Effector memory CD4-positive, alpha-beta T cell (primary cell): ENCODE results near the gene MYH7B.
A peak's percentile ranks its signal among the peaks of the same experiment; 100 is the strongest.

Experiments
- DNase-seq, 3 donors: peaks; one replicate each; pipeline ENCODE4 v3.0.0-alpha.2; 2020
- H3K27ac ChIP-seq: 2 replicates; pipeline ENCODE4 v1.7.0; 2013; ENCODE audit warnings: mild to moderate bottlenecking, low read length, moderate library complexity; ENCODE audit not compliant: insufficient read depth, poor library complexity, severe bottlenecking
- H3K27me3 ChIP-seq: replicated peaks from 2 replicates; pipeline ENCODE4 v1.7.0; 2013; ENCODE audit warnings: mild to moderate bottlenecking, low read length; ENCODE audit not compliant: insufficient read depth, control insufficient read depth, poor library complexity, severe bottlenecking
- H3K36me3 ChIP-seq: 2 replicates; pipeline ENCODE4 v1.7.0; 2013; ENCODE audit warnings: mild to moderate bottlenecking, low read length, moderate library complexity; ENCODE audit not compliant: control insufficient read depth, insufficient read depth
- H3K4me1 ChIP-seq: 2 replicates; pipeline ENCODE4 v1.7.0; 2013; ENCODE audit warnings: low read length, mild to moderate bottlenecking; ENCODE audit not compliant: control insufficient read depth, insufficient read depth, poor library complexity, severe bottlenecking
- H3K4me3 ChIP-seq: 2 replicates; pipeline ENCODE4 v1.7.0; 2013; ENCODE audit warnings: low read length, low read depth, mild to moderate bottlenecking; ENCODE audit not compliant: insufficient read depth, poor library complexity, severe bottlenecking
- H3K9me3 ChIP-seq: 2 replicates; pipeline ENCODE4 v1.7.0; 2013; ENCODE audit warnings: mild to moderate bottlenecking, low read length, moderate library complexity; ENCODE audit not compliant: control insufficient read depth

Gene MYH7B

DNA sequence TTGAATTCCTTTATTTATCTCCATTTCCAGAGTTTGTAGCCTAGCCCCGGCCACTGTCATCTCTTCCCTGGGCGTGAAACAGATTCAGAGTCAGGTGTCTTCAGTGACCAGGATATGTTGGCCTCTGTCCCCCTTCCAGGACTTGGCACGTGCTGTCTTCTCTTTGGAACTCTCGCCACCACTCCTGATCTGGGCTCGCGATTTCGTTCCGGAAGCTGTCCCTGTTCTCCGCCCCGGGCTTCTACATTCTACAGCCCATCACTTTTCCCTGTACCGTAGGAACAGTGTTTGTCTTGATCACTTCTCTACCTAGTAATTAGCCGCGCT is 801 bp upstream of the MYH7B start:
- H3K4me1 ChIP-seq, result peaks cover 9% of the 10 kb centered on the region
- no peak for DNase-seq
- peak overlapping the region; percentile 77 for H3K4me3 ChIP-seq
- no peaks in the 10 kb centered on the region for H3K27me3 ChIP-seq
- H3K9me3 ChIP-seq, result no peaks in the 10 kb centered on the region
- peaks cover 4% of the 10 kb centered on the region for H3K36me3 ChIP-seq
- H3K27ac ChIP-seq, result peak overlapping the region; percentile 66

DNA sequence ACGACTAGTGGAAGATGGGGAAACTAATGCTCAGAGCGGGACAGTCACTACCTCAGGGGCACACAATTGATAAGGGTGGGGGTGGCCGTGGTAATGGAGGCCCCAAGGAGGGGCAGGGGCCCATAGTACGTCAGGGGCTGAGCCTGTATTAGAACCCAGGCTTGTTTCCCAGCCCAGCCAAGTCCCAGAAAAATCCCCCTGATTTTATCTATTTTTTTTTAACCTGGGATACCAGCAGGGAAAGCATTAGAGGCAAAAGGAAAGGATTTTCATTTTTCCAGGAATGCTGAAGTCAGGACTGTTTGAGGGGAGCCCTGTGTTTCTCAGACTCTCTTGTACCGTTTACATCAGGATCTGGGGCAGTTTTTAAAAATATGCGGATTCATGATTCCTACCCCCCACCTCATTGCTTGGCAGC is 382 bp downstream of the MYH7B start:
- Histone ChIP-seq H3K27ac (peak overlapping the region; percentile 66), H3K4me1 (peaks cover 9% of the 10 kb centered on the region), H3K9me3 (no peaks in the 10 kb centered on the region), H3K36me3 (no peaks in the 10 kb centered on the region), H3K27me3 (no peaks in the 10 kb centered on the region), H3K4me3 (peak overlapping the region; percentile 77)
- DNase-seq, result no peak

DNA sequence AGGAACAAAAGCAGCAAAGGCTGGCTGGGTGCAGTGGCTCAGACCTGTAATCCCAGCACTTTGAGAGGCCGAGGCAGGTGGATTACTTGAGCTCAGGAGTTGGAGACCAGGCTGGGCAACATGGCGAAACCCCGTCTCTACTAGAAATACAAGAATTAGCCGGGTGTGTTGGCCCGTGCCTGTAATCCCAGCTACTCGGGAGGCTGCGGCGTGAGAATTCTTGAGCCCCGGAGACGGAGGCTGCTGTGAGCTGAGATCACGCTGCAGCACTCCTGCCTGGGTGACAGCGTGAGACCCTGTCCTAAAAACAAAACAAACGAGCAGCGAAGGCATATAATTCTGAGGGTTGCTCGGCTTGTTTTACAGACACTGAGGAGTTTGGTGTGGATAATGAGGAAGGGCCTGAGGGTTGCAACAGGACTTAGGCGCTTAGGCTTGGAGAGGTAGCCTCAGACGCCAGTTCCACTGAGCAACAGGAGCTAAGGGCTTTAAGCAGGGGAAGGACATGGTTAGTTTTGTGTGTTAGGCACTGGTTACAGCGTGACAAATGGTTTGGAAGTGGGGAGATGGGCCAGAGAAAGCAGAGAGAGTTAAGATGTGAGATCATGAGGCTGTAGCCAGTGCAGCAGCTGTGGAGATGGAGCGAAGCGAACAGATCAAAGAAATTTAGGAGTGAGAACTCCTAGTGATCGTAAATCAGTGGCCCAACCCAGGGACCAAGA is 1.2 kb downstream of the MYH7B start:
- Histone ChIP-seq H3K27me3 (no peaks in the 10 kb centered on the region), H3K4me3 (no peak overlapping the region), H3K9me3 (no peaks in the 10 kb centered on the region), H3K27ac (no peak overlapping the region), H3K4me1 (peaks cover 9% of the 10 kb centered on the region), H3K36me3 (no peaks in the 10 kb centered on the region)
- DNase-seq, result no peak

DNA sequence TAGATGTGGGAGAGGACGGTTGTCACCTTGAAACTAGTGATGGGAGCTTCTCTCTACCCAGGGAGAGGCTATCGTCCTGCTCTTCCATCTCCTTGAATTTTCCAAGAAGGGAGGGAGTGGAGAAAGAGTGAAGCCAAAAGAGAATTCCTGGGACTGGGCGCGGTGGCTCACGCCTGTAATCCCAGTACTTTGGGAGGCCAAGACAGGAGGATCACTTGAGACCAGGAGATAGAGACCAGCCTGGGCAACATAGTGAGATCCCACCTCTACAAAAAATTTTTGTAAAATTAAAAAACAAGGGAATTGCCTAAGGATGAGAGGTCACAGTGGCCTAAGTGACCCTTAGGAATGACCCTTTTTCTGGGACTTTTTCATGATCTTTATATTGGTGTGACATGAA is 8.8 kb downstream of the MYH7B start:
- no peak overlapping the region for H3K27ac ChIP-seq
- no peaks in the 10 kb centered on the region for H3K4me1 ChIP-seq
- H3K4me3 ChIP-seq, result no peak overlapping the region
- no peaks in the 10 kb centered on the region for H3K9me3 ChIP-seq
- no peak for DNase-seq
- no peaks in the 10 kb centered on the region for H3K27me3 ChIP-seq
- H3K36me3 ChIP-seq, result no peaks in the 10 kb centered on the region

DNA sequence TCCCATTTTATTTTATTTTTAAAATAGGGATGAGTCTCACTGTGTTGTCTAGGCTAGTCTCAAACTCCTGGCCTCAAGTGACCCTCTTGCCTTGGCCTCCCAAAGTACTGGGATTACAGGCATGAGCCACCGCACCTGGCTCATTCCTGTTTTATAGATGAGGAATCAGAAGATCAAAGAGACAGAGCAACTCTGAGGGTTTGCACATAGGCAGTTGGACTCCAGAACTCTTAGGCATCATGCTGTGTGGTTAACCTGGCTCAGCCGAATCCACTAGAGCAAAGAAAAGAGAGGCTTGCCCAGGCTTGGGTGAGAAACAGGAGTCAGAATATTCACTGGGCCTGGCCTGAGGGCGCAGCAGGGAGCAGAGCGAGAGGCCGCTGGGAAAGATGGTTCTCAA is 9.4 kb downstream of the MYH7B start:
- no peaks in the 10 kb centered on the region for H3K27me3 ChIP-seq
- H3K9me3 ChIP-seq, result no peaks in the 10 kb centered on the region
- H3K4me1 ChIP-seq, result no peaks in the 10 kb centered on the region
- H3K36me3 ChIP-seq, result no peaks in the 10 kb centered on the region
- no peak overlapping the region for H3K4me3 ChIP-seq
- H3K27ac ChIP-seq, result no peak overlapping the region
- DNase-seq, result no peak

DNA sequence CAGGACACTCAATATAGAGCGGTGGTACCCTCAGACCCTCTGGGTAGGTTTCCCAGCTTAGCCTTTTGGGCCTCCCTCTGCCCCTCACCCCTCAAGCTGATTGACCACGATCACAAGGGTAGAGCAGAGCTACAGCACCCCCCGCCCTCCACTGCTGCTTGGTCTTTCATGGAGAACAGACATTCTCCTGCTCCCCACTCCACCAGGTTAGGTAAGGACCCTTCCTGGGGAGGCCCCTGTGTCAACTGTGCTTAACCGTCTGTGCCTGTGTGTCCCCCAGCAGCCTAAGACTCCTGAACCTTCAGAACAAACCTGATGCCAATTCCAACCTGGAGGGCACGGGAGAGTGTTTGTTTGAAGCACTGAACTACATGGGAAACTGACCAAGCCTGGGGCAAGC is 11.8 kb downstream of the MYH7B start:
- DNase-seq, result no peak
- Histone ChIP-seq H3K27ac (no peak overlapping the region), H3K4me3 (no peak overlapping the region), H3K36me3 (no peaks in the 10 kb centered on the region), H3K9me3 (no peaks in the 10 kb centered on the region), H3K27me3 (no peaks in the 10 kb centered on the region), H3K4me1 (no peaks in the 10 kb centered on the region)

DNA sequence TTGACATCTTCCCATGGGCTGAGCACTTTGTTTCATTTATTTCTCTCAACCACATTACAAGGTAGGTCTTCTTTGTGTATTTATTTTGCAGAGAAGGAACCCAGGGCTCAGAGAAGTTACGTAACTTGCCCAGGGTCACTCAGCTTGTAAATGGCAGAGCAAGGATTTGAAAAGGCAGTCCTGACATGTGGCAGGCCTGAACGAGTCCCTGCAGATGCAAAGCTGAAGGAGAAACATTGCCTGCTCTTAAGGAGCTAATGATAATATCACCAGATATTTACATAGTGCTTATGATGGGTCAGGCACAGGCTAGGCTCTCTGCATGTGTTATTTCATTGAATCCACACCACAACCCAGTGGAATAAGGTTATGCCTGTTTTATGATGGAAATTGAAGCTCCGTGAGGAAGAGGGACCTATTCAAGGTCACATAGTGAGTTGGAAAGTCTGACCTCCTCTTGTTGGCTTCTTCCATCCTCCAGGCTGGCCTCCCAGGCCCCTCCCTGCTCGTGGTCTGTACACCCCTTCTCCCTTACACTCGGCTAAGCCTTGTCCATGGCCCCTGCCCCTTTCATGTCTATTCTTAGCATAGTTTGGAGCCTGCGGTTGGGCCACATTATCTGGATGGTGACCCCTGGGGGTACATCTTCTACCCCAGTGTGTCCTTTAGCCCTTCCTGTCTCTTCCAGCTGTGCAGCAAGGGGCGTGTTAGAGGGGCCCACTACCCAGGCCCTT is 12.5 kb downstream of the MYH7B start:
- H3K36me3 ChIP-seq, result no peaks in the 10 kb centered on the region
- DNase-seq, result no peak
- no peaks in the 10 kb centered on the region for H3K4me1 ChIP-seq
- H3K27me3 ChIP-seq, result no peaks in the 10 kb centered on the region
- no peak overlapping the region for H3K4me3 ChIP-seq
- no peak overlapping the region for H3K27ac ChIP-seq
- H3K9me3 ChIP-seq, result no peaks in the 10 kb centered on the region

DNA sequence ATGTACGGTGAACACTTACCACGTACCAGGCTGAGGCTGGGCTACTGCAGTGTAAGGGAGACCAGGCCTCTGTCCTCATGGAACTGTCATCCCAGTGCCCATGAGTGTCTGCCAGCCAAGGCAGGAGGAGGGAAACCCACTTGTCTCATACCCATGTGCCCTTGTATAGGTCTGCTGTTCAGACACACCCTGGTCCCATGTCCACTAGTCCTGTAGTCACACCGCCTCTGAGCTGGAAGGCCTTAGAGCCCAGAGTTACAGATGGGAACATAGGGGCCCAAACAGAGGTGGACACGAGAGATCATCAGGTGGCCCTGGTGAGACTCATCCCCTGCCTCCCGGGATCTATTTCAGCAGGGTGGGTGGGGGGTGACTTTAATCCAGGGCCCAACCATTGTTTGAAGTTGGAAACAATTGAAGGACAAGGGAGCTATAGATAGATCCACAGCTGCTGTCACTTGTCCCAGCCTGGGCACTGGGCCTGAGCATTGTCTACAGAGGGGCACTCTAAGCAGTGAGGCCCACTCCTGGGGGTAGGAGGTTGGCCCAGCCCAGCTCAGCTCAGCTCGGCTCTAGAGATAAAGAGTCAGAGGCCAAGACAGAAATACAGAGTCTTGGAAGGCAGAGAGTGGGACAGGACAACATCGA is 14.6 kb downstream of the MYH7B start:
- Histone ChIP-seq H3K4me3 (no peak overlapping the region), H3K4me1 (no peaks in the 10 kb centered on the region), H3K27ac (no peak overlapping the region), H3K27me3 (no peaks in the 10 kb centered on the region), H3K36me3 (no peaks in the 10 kb centered on the region), H3K9me3 (no peaks in the 10 kb centered on the region)
- DNase-seq, result no peak

DNA sequence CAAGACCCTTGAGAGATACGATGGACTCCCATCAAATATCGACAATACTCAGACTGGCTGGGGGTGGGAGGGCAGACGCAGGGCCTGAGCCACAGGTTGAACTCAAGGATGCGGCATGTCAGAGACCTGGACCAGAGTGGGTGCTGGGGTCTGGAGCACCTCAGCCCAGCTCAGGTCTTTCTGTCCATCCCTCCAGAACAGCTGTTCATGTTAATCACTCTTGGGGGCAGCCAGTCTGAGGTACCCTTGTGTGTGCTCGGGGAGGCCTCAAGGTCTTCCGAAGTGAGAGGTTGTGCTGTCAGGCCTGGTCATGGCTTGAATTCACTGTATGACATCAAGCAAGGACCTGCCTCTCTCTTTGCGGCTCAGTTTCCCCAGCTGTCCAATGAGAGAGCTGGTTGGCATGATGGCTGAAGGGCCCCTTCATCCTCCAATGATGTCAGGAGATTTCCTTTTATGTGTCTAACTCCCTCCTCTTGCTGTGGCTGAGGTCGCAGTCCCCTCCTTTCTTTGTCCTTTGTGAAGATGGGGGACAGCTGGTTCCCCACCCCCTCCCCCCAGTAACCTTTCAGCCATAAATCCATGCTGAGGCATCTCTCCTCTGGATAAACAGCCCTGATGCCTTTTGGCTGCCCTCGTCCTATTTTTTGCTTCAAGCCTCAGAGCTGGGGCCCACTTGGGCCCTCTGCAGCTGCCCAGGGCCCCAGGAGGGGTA is 15.3 kb downstream of the MYH7B start:
- DNase-seq, result no peak
- Histone ChIP-seq H3K36me3 (no peaks in the 10 kb centered on the region), H3K4me3 (no peak overlapping the region), H3K27me3 (no peaks in the 10 kb centered on the region), H3K27ac (no peak overlapping the region), H3K4me1 (no peaks in the 10 kb centered on the region), H3K9me3 (no peaks in the 10 kb centered on the region)
